Fibroblast of lung (primary cell): ENCODE results near the gene COL25A1. TPM values are rescaled to one million over a fixed set of nuclear protein-coding genes. Genes with fewer than 3 reads are reported as not detected.
A peak's percentile ranks its signal among the peaks of the same experiment; 100 is the strongest.
"Not testable (repeated sequence)": the region's sequence is repeated elsewhere in the genome, so short reads cannot be mapped to it uniquely, and the experiment has no call there.

Experiments used
- DNase-seq, 2 donors: peaks; one replicate each; pipeline versions ENCODE4 v3.0.0 to v3.0.0-alpha.2; 2010; ENCODE audit warnings: low read depth in 2 of 2
- H2AFZ ChIP-seq: 2 replicates; pipeline ENCODE4 v1.5.1; 2012; ENCODE audit warnings: low read length, control low read depth, inconsistent platforms
- H3K27ac ChIP-seq: 2 replicates; pipeline ENCODE4 v1.5.1; 2011; ENCODE audit warnings: low read length, control low read depth; ENCODE audit not compliant: insufficient read depth
- H3K27me3 ChIP-seq: 2 replicates; pipeline ENCODE4 v1.5.1; 2011; ENCODE audit warnings: mild to moderate bottlenecking, low read length; ENCODE audit not compliant: control insufficient read depth, insufficient read depth
- H3K36me3 ChIP-seq: 2 replicates; pipeline ENCODE4 v1.5.1; 2011; ENCODE audit warnings: low read length; ENCODE audit not compliant: control insufficient read depth, insufficient read depth
- H3K4me1 ChIP-seq: 2 replicates; pipeline ENCODE4 v1.5.1; 2011; ENCODE audit warnings: low read length; ENCODE audit not compliant: control insufficient read depth, insufficient read depth; ENCODE audit errors: extremely low read depth
- H3K4me2 ChIP-seq: 2 replicates; pipeline ENCODE4 v1.5.1; 2011; ENCODE audit warnings: low read length, control low read depth; ENCODE audit not compliant: insufficient read depth; ENCODE audit errors: extremely low read depth
- H3K4me3 ChIP-seq, 4 experiments: fragments of 200-600 bp in 1 of 4; sonication (generic) in 1 of 4; replicated peaks in 1 of 4; 2 replicates each; pipeline ENCODE4 v1.5.1; 2011 to 2016; ENCODE audit warnings: low read length in 4 of 4, low read depth in 3 of 4, mild to moderate bottlenecking in 3 of 4, control low read depth in 2 of 4, inconsistent platforms in 1 of 4, mixed read lengths in 1 of 4; ENCODE audit not compliant: insufficient read depth in 1 of 4; ENCODE audit errors: control extremely low read depth in 1 of 4
- H3K79me2 ChIP-seq: 2 replicates; pipeline ENCODE4 v1.5.1; 2012; ENCODE audit warnings: mild to moderate bottlenecking, low read length, inconsistent platforms; ENCODE audit not compliant: control insufficient read depth, insufficient read depth
- H3K9ac ChIP-seq: 2 replicates; pipeline ENCODE4 v1.5.1; 2011; ENCODE audit warnings: mild to moderate bottlenecking, low read length, control low read depth; ENCODE audit not compliant: insufficient read depth
- H3K9me3 ChIP-seq: 2 replicates; pipeline ENCODE4 v1.5.1; 2012; ENCODE audit warnings: low read depth, low read length; ENCODE audit not compliant: control insufficient read depth, insufficient read depth
- H4K20me1 ChIP-seq: 2 replicates; pipeline ENCODE4 v1.5.1; 2011; ENCODE audit warnings: low read length; ENCODE audit not compliant: control insufficient read depth, insufficient read depth; ENCODE audit errors: extremely low read depth
- CTCF ChIP-seq, 2 donors: IDR thresholded peaks in 1 of 2; conservative IDR thresholded peaks in 1 of 2; 1 replicate in 1 of 2; 2 replicates in 1 of 2; pipeline ENCODE4 v1.5.1; 2011 to 2012; ENCODE audit warnings: low read length in 2 of 2, control low read depth in 1 of 2, inconsistent platforms in 1 of 2, low read depth in 1 of 2, mild to moderate bottlenecking in 1 of 2
- EZH2 ChIP-seq: IDR thresholded peaks from 2 replicates; pipeline ENCODE4 v1.5.1; 2012; ENCODE audit warnings: low read length, control low read depth, mild to moderate bottlenecking; ENCODE audit errors: missing control alignments
- polyA plus RNA-seq, 2 donors: library from polyadenylated mRNA; depleted of rRNA in 1 of 2; stranded (reverse) in 1 of 2; unstranded in 1 of 2; fragments of >200 nt; gene quantifications; 2 replicates each; pipeline ENCODE4 v1.2.1, GENCODE V29; 2011 to 2012; ENCODE audit warnings: missing spikeins in 1 of 2
- total RNA-seq: library from RNA; depleted of rRNA; stranded (reverse); fragments of >200 nt; gene quantifications from 2 replicates; pipeline ENCODE4 v1.2.1, GENCODE V29; 2014

Gene COL25A1
- total and polyA plus RNA-seq, 2 donors (not counting 1 experiment from before 2014, with no cell fraction given), result under 0.01 to 0.01 TPM

- TF ChIP-seq EZH2 (no peak), CTCF (conservative IDR thresholded peaks at IDR 0.05 in 1 of 2, IDR thresholded peaks at IDR 0.05 in 1 of 2; ENCODE audit: low read depth in 1 of 2, low read length in 2 of 2) (no peak)
- Histone ChIP-seq H3K79me2 (no peaks in the 10 kb centered on the region), H3K9me3 (no peaks in the 10 kb centered on the region), H2AFZ (no peak overlapping the region), H3K4me3 (no peak overlapping the region), H3K4me2 (no peak overlapping the region), H3K27ac (no peak overlapping the region), H3K9ac (no peak overlapping the region), H3K4me1 (no peaks in the 10 kb centered on the region), H3K36me3 (no peaks in the 10 kb centered on the region), H3K27me3 (no peaks in the 10 kb centered on the region), H4K20me1 (no peaks in the 10 kb centered on the region)
- DNase-seq, result no peak
Observed at GRCh38 chr4:109146499-109146898, 156.0 kb downstream of the COL25A1 start.

DNA sequence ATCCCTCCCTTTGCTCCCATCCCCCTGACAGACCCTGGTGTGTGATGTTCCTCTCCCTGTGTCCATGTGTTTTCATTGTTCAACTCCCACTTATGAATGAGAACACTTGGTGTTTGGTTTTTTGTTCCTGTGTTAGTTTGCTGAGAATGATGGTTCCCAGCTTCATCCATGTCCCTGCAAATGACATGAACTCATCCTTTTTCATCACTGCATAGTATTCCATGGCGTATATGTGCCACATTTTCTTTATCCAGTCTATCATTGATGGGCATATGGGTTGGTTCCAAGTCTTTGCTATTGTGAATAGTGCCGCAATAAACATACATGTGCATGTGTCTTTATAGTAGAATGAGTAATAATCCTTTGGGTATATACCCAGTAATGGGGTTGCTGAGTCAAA, 164.3 kb downstream of the COL25A1 start:
- H3K36me3 ChIP-seq, DNase-seq, H2AFZ ChIP-seq, H3K27ac ChIP-seq, H3K79me2 ChIP-seq, H4K20me1 ChIP-seq, H3K9me3 ChIP-seq, H3K4me2 ChIP-seq, H3K4me1 ChIP-seq, H3K9ac ChIP-seq, H3K27me3 ChIP-seq, H3K4me3 ChIP-seq: not testable (repeated sequence)

DNA sequence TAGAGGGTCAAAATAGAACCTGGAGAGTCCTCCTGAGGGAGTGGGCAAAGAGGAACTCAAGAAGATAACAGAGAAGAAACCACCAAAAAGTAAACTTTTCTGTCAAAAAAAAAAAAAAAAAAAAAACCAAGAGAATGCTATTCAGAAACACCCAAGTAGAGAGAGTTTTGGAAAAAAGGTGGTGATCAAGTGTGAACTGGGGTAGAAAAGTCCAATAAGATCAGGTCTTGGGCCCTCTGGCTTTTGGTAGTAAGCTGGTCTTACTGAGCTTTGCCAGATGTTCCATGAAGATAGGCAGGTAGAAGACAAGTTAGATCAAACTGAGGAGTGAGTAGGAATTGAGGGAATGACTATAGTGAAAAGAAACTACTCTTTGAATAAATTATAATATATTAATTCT, 167.5 kb downstream of the COL25A1 start:
- Histone ChIP-seq H3K9me3 (no peaks in the 10 kb centered on the region), H3K36me3 (no peaks in the 10 kb centered on the region), H3K79me2 (no peaks in the 10 kb centered on the region), H4K20me1 (no peaks in the 10 kb centered on the region), H3K4me2 (no peak overlapping the region), H3K4me3 (no peak overlapping the region), H3K4me1 (no peaks in the 10 kb centered on the region), H3K9ac (no peak overlapping the region), H2AFZ (no peak overlapping the region), H3K27me3 (no peaks in the 10 kb centered on the region), H3K27ac (no peak overlapping the region)
- DNase-seq, result peak in 1 of 2 donors; percentile 37
- TF ChIP-seq EZH2, result no peak
- TF ChIP-seq CTCF (conservative IDR thresholded peaks at IDR 0.05 in 1 of 2, IDR thresholded peaks at IDR 0.05 in 1 of 2; ENCODE audit: low read depth in 1 of 2, low read length in 2 of 2), result no peak
